GM23338 (cell line): ENCODE results near the gene COQ3. TPM values are rescaled to one million over a fixed set of nuclear protein-coding genes. Genes with fewer than 3 reads are reported as not detected.

Experiments used
- ATAC-seq: fragments of 200-7000 bp; cut with Tn5 transposase; 3 replicates; pipeline ENCODE4 v1.9.1; 2020
- DNase-seq: peaks from one replicate; pipeline ENCODE4 v3.0.0-alpha.2; 2015; ENCODE audit warnings: low spot score
- H2AFZ ChIP-seq: fragments of 200-600 bp; sonication (generic); 2 replicates; pipeline ENCODE4 v1.8.0; 2016; ENCODE audit warnings: antibody characterized with exemption, mild to moderate bottlenecking, moderate library complexity
- H3F3A ChIP-seq: fragments of 200-600 bp; sonication (generic); replicated peaks from 2 replicates; pipeline ENCODE4 v1.8.0; 2017; ENCODE audit warnings: antibody characterized with exemption, mixed run types, low read depth
- H3K27ac ChIP-seq: fragments of 200-600 bp; sonication (generic); 2 replicates; pipeline ENCODE4 v1.6.1; 2016; ENCODE audit warnings: low read depth
- H3K27me3 ChIP-seq: fragments of 200-600 bp; sonication (generic); 2 replicates; pipeline ENCODE4 v1.8.0; 2016; ENCODE audit warnings: mild to moderate bottlenecking, mixed run types, moderate library complexity; ENCODE audit not compliant: insufficient read depth
- H3K36me3 ChIP-seq: fragments of 200-600 bp; sonication (generic); 2 replicates; pipeline ENCODE4 v1.8.0; 2016; ENCODE audit warnings: mild to moderate bottlenecking; ENCODE audit not compliant: insufficient read depth
- H3K4me1 ChIP-seq: fragments of 200-600 bp; sonication (generic); 2 replicates; pipeline ENCODE4 v1.8.0; 2016; ENCODE audit warnings: mild to moderate bottlenecking, moderate library complexity; ENCODE audit not compliant: insufficient read depth
- H3K4me2 ChIP-seq: fragments of 200-600 bp; sonication (generic); 2 replicates; pipeline ENCODE4 v1.7.1; 2017; ENCODE audit warnings: mixed run types
- H3K4me3 ChIP-seq: fragments of 200-600 bp; sonication (generic); 2 replicates; pipeline ENCODE4 v1.6.1; 2016; ENCODE audit warnings: mixed run types
- H3K79me2 ChIP-seq: fragments of 200-600 bp; sonication (generic); replicated peaks from 2 replicates; pipeline ENCODE4 v1.8.0; 2017; ENCODE audit warnings: mild to moderate bottlenecking; ENCODE audit not compliant: insufficient read depth
- H3K9me2 ChIP-seq: fragments of 200-600 bp; sonication (generic); 2 replicates; pipeline ENCODE4 v1.8.0; 2017; ENCODE audit not compliant: insufficient read depth
- H4K20me1 ChIP-seq: fragments of 200-600 bp; sonication (generic); replicated peaks from 2 replicates; pipeline ENCODE4 v1.8.0; 2017; ENCODE audit warnings: mild to moderate bottlenecking; ENCODE audit not compliant: insufficient read depth
- H3K27ac Mint-ChIP-seq: 2 replicates; pipeline ENCODE4 v1.8.0; 2020; ENCODE audit warnings: inconsistent platforms, mild to moderate bottlenecking, moderate library complexity, mixed read lengths
- H3K27me3 Mint-ChIP-seq: 3 replicates; pipeline ENCODE4 v1.8.0; 2022; ENCODE audit warnings: low read depth, mild to moderate bottlenecking, moderate library complexity, mixed read lengths, inconsistent platforms; ENCODE audit not compliant: insufficient read depth, poor library complexity
- H3K36me3 Mint-ChIP-seq: 3 replicates; pipeline ENCODE4 v1.8.0; 2021; ENCODE audit warnings: low read depth, mild to moderate bottlenecking, inconsistent platforms, moderate library complexity, mixed read lengths
- H3K4me1 Mint-ChIP-seq: 3 replicates; pipeline ENCODE4 v1.8.0; 2020; ENCODE audit warnings: mild to moderate bottlenecking, inconsistent platforms, mixed read lengths
- H3K4me3 Mint-ChIP-seq: 3 replicates; pipeline ENCODE4 v1.8.0; 2021; ENCODE audit warnings: moderate library complexity, mild to moderate bottlenecking, inconsistent platforms, mixed read lengths
- H3K9me3 Mint-ChIP-seq: 3 replicates; pipeline ENCODE4 v1.8.0; 2020; ENCODE audit warnings: moderate library complexity, mild to moderate bottlenecking, inconsistent platforms, mixed read lengths
- EZH2 ChIP-seq: fragments of 200-600 bp; sonication (generic); IDR thresholded peaks from one replicate; pipeline ENCODE4 v1.8.0; 2017; ENCODE audit warnings: antibody characterized with exemption, mild to moderate bottlenecking, low read depth; ENCODE audit not compliant: unreplicated experiment
- JUNB ChIP-seq: IDR thresholded peaks from one replicate; pipeline ENCODE4 v1.6.1; 2016; ENCODE audit warnings: antibody characterized with exemption; ENCODE audit not compliant: unreplicated experiment
- NANOG ChIP-seq: IDR thresholded peaks from 2 replicates; pipeline ENCODE4 v1.6.1; 2016; ENCODE audit warnings: antibody characterized with exemption, borderline replicate concordance
- POLR2AphosphoS5 ChIP-seq: IDR thresholded peaks from 2 replicates; pipeline ENCODE4 v1.6.1; 2016; ENCODE audit warnings: antibody characterized with exemption, low read depth
- STAT1 ChIP-seq: IDR thresholded peaks from one replicate; pipeline ENCODE4 v1.6.1; 2016; ENCODE audit warnings: antibody characterized with exemption; ENCODE audit not compliant: unreplicated experiment
- ZNF114 ChIP-seq: fragments of 250-450 bp; sonication (Bioruptor Pico); IDR thresholded peaks from 2 replicates; pipeline ENCODE4 v1.5.0; 2020; ENCODE audit warnings: mild to moderate bottlenecking, moderate library complexity
- ZNF331 ChIP-seq: fragments of 250-450 bp; sonication (Bioruptor Pico); IDR thresholded peaks from 2 replicates; pipeline ENCODE4 v1.5.0; 2020; ENCODE audit warnings: low read depth, mild to moderate bottlenecking, moderate library complexity
- polyA plus RNA-seq: library from polyadenylated mRNA; unstranded; fragments of >200 nt; fragmentation: Nextera tagmentation; extraction: Ambion mirVana; gene quantifications from 2 replicates; pipeline ENCODE4 v1.2.1, GENCODE V29; 2016
- total RNA-seq: library from RNA; depleted of rRNA; stranded (reverse); fragments of >200 nt; shearing (Covaris generic); gene quantifications from 2 replicates; pipeline ENCODE4 v1.2.3, GENCODE V29; 2014
- TF ChIP-seq, protein P1 (sequence below): IDR thresholded peaks from one replicate; pipeline ENCODE4 v1.6.1; 2018; ENCODE audit warnings: antibody characterized with exemption; ENCODE audit not compliant: unreplicated experiment
- TF ChIP-seq, protein P2 (sequence below): fragments of 250-450 bp; sonication (Bioruptor Pico); IDR thresholded peaks from 2 replicates; pipeline ENCODE4 v1.5.0; 2020; ENCODE audit warnings: mild to moderate bottlenecking, moderate library complexity
- TF ChIP-seq, protein P3 (sequence below), 2 experiments: fragments of 200-600 bp in 1 of 2; sonication (generic) in 1 of 2; conservative IDR thresholded peaks; 2 replicates each; pipeline versions ENCODE4 v1.5.1 to v1.6.1; 2016 to 2017; ENCODE audit warnings: antibody characterized with exemption in 2 of 2, low read depth in 2 of 2, mild to moderate bottlenecking in 2 of 2, moderate library complexity in 1 of 2

COQ3 gene
- total and polyA plus RNA-seq, 2 experiments from 2014 or later: 11.8 to 22.5 TPM

DNA sequence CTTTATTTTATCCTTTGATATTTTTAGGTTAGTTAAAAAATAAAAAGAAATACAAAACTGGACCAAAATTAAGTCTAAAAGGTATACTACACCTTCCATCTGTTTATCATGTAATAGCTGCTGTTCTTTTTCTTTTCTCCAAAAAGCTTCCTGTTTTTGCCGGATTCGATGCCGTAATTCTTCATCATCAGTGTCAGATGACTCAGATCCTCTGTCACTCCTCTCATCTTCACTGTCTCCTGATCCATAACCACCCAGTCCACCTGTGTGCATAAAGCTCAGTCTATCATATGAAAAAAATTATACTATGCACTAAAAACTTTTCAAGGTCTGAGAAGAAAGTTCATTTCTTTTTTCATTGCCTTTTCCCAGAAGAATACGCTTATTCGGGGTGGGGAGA lies 8.5 kb upstream of the COQ3 start (continued):
- TF ChIP-seq, protein P1, sequence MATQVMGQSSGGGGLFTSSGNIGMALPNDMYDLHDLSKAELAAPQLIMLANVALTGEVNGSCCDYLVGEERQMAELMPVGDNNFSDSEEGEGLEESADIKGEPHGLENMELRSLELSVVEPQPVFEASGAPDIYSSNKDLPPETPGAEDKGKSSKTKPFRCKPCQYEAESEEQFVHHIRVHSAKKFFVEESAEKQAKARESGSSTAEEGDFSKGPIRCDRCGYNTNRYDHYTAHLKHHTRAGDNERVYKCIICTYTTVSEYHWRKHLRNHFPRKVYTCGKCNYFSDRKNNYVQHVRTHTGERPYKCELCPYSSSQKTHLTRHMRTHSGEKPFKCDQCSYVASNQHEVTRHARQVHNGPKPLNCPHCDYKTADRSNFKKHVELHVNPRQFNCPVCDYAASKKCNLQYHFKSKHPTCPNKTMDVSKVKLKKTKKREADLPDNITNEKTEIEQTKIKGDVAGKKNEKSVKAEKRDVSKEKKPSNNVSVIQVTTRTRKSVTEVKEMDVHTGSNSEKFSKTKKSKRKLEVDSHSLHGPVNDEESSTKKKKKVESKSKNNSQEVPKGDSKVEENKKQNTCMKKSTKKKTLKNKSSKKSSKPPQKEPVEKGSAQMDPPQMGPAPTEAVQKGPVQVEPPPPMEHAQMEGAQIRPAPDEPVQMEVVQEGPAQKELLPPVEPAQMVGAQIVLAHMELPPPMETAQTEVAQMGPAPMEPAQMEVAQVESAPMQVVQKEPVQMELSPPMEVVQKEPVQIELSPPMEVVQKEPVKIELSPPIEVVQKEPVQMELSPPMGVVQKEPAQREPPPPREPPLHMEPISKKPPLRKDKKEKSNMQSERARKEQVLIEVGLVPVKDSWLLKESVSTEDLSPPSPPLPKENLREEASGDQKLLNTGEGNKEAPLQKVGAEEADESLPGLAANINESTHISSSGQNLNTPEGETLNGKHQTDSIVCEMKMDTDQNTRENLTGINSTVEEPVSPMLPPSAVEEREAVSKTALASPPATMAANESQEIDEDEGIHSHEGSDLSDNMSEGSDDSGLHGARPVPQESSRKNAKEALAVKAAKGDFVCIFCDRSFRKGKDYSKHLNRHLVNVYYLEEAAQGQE: no peak
- TF ChIP-seq NANOG: no peak

DNA sequence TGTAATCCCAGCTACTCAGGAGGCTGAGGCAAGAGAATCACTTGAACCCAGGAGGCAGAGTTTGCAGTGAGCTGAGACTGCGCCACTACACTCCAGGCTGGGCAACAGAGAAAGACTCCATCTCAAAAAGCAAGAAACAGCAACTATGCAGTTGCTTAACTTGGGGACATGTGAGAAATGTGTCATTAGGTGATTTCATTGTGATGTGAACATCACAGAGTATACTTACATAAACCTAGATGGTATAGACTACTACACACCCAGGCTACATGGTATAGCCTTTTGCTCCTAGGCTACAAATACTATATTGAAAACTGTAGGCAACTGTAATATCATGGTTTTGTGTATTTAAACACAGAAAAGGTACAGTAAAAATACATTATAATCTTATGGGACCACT lies 3.3 kb upstream of the COQ3 start:
- 0 out of 2 replicates have a peak, but pooled peaks cover 5% of the 10 kb centered on the region for H3K4me1 ChIP-seq
- no peak for DNase-seq
- Mint-ChIP-seq H3K27ac (no peak overlapping the region), H3K4me3 (no peak overlapping the region), H3K27me3 (peaks cover 13% of the 10 kb centered on the region), H3K4me1 (peaks cover 4% of the 10 kb centered on the region), H3K9me3 (no peaks in the 10 kb centered on the region), H3K36me3 (peaks cover 33% of the 10 kb centered on the region)
- no peaks in the 10 kb centered on the region; the same call in 1 of the 2 replicates for H4K20me1 ChIP-seq
- H2AFZ ChIP-seq: no peak overlapping the region
- H3K4me3 ChIP-seq: no peak overlapping the region
- H3F3A ChIP-seq: peaks cover 23% of the 10 kb centered on the region; the same call in 1 of the 2 replicates
- H3K36me3 ChIP-seq: peaks cover 29% of the 10 kb centered on the region
- no peaks in the 10 kb centered on the region for H3K9me2 ChIP-seq
- no peak overlapping the region for H3K4me2 ChIP-seq
- no peak for ATAC-seq
- no peaks in the 10 kb centered on the region for H3K27me3 ChIP-seq
- peaks cover 7% of the 10 kb centered on the region; the same call in 1 of the 2 replicates for H3K79me2 ChIP-seq
- H3K27ac ChIP-seq: no peak overlapping the region
- TF ChIP-seq, protein P2, sequence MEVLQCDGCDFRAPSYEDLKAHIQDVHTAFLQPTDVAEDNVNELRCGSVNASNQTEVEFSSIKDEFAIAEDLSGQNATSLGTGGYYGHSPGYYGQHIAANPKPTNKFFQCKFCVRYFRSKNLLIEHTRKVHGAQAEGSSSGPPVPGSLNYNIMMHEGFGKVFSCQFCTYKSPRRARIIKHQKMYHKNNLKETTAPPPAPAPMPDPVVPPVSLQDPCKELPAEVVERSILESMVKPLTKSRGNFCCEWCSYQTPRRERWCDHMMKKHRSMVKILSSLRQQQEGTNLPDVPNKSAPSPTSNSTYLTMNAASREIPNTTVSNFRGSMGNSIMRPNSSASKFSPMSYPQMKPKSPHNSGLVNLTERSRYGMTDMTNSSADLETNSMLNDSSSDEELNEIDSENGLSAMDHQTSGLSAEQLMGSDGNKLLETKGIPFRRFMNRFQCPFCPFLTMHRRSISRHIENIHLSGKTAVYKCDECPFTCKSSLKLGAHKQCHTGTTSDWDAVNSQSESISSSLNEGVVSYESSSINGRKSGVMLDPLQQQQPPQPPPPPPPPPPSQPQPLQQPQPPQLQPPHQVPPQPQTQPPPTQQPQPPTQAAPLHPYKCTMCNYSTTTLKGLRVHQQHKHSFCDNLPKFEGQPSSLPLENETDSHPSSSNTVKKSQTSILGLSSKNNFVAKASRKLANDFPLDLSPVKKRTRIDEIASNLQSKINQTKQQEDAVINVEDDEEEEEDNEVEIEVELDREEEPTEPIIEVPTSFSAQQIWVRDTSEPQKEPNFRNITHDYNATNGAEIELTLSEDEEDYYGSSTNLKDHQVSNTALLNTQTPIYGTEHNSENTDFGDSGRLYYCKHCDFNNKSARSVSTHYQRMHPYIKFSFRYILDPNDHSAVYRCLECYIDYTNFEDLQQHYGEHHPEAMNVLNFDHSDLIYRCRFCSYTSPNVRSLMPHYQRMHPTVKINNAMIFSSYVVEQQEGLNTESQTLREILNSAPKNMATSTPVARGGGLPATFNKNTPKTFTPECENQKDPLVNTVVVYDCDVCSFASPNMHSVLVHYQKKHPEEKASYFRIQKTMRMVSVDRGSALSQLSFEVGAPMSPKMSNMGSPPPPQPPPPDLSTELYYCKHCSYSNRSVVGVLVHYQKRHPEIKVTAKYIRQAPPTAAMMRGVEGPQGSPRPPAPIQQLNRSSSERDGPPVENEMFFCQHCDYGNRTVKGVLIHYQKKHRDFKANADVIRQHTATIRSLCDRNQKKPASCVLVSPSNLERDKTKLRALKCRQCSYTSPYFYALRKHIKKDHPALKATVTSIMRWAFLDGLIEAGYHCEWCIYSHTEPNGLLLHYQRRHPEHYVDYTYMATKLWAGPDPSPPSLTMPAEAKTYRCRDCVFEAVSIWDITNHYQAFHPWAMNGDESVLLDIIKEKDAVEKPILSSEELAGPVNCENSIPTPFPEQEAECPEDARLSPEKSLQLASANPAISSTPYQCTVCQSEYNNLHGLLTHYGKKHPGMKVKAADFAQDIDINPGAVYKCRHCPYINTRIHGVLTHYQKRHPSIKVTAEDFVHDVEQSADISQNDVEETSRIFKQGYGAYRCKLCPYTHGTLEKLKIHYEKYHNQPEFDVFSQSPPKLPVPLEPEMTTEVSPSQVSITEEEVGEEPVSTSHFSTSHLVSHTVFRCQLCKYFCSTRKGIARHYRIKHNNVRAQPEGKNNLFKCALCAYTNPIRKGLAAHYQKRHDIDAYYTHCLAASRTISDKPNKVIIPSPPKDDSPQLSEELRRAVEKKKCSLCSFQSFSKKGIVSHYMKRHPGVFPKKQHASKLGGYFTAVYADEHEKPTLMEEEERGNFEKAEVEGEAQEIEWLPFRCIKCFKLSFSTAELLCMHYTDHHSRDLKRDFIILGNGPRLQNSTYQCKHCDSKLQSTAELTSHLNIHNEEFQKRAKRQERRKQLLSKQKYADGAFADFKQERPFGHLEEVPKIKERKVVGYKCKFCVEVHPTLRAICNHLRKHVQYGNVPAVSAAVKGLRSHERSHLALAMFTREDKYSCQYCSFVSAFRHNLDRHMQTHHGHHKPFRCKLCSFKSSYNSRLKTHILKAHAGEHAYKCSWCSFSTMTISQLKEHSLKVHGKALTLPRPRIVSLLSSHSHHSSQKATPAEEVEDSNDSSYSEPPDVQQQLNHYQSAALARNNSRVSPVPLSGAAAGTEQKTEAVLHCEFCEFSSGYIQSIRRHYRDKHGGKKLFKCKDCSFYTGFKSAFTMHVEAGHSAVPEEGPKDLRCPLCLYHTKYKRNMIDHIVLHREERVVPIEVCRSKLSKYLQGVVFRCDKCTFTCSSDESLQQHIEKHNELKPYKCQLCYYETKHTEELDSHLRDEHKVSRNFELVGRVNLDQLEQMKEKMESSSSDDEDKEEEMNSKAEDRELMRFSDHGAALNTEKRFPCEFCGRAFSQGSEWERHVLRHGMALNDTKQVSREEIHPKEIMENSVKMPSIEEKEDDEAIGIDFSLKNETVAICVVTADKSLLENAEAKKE (CRISPR knock-in tag): no peak
- TF ChIP-seq NANOG (no peak), ZNF114 (no peak), ZNF331 (CRISPR knock-in tag) (no peak), POLR2AphosphoS5 (no peak), STAT1 (no peak), EZH2 (no peak), JUNB (no peak)
- TF ChIP-seq, protein P1: no peak
- TF ChIP-seq, protein P3, sequence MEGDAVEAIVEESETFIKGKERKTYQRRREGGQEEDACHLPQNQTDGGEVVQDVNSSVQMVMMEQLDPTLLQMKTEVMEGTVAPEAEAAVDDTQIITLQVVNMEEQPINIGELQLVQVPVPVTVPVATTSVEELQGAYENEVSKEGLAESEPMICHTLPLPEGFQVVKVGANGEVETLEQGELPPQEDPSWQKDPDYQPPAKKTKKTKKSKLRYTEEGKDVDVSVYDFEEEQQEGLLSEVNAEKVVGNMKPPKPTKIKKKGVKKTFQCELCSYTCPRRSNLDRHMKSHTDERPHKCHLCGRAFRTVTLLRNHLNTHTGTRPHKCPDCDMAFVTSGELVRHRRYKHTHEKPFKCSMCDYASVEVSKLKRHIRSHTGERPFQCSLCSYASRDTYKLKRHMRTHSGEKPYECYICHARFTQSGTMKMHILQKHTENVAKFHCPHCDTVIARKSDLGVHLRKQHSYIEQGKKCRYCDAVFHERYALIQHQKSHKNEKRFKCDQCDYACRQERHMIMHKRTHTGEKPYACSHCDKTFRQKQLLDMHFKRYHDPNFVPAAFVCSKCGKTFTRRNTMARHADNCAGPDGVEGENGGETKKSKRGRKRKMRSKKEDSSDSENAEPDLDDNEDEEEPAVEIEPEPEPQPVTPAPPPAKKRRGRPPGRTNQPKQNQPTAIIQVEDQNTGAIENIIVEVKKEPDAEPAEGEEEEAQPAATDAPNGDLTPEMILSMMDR (conservative IDR thresholded peaks at IDR 0.05; ENCODE audit: low read depth in 2 of 2): no peak
